ENCODE data around the gene CDH24. TPM values are rescaled to one million over a fixed set of nuclear protein-coding genes. Genes with fewer than 3 reads are reported as not detected.

CDH24 gene
- total and polyA plus RNA-seq, 9 of the 15 experiments (the other 6 are each of a cell fraction or from before 2014, with no cell fraction given) = 0.04 to 16.2 (median 4.9) TPM

- TF ChIP-seq AFF4 (CRISPR knock-in tag; IDR thresholded peaks at IDR 0.05) (no peak), ETS2 (tag; IDR thresholded peaks at IDR 0.05; ENCODE audit: borderline replicate concordance, poor library complexity, severe bottlenecking) (no peak), ZBED1 (IDR thresholded peaks at IDR 0.05) (no peak), ZNF445 (CRISPR knock-in tag; IDR thresholded peaks at IDR 0.05; ENCODE audit: low read depth) (no peak), MECOM (CRISPR knock-in tag; IDR thresholded peaks at IDR 0.05) (no peak), SNIP1 (IDR thresholded peaks at IDR 0.05; ENCODE audit: low read depth) (0 out of 2 replicates have a peak, but pooled peaks have one; percentile 41), MYBL2 (IDR thresholded peaks at IDR 0.05; ENCODE audit: low read depth) (no peak), MYBL2 (CRISPR knock-in tag; IDR thresholded peaks at IDR 0.05; ENCODE audit: borderline replicate concordance) (no peak), CHD1 (IDR thresholded peaks at IDR 0.05; ENCODE audit: low read length) (no peak), GABPA (tag; conservative IDR thresholded peaks at IDR 0.05; ENCODE audit: low read depth) (no peak), RNF2 (IDR thresholded peaks at IDR 0.05) (no peak), MEF2D (tag; conservative IDR thresholded peaks at IDR 0.05; ENCODE audit: low read depth) (no peak), KDM2B (CRISPR knock-in tag; IDR thresholded peaks at IDR 0.05) (peak; percentile 93; the same call in 1 of the 2 replicates), TEAD2 (tag; IDR thresholded peaks at IDR 0.05) (no peak), MXD1 (CRISPR knock-in tag; IDR thresholded peaks at IDR 0.05; ENCODE audit: borderline replicate concordance, poor library complexity, severe bottlenecking) (no peak), HDAC8 (tag; IDR thresholded peaks at IDR 0.05) (no peak), HDGF (IDR thresholded peaks at IDR 0.05) (peak; percentile 87), CREBBP (IDR thresholded peaks at IDR 0.05; ENCODE audit: low read depth, low read length) (no peak), E2F6 (IDR thresholded peaks at IDR 0.05; ENCODE audit: borderline replicate concordance in 1 of 2, extremely low read depth in 1 of 2, insufficient read depth in 1 of 2, insufficient read length in 1 of 2, low read depth in 1 of 2, low read length in 1 of 2, poor library complexity in 1 of 2, severe bottlenecking in 1 of 2) (peak in 1 of 2 experiments; percentile 71), CHD2 (IDR thresholded peaks at IDR 0.05; ENCODE audit: low read depth, low read length) (no peak), CTBP1 (IDR thresholded peaks at IDR 0.05; ENCODE audit: borderline replicate concordance) (no peak), ZNF511 (CRISPR knock-in tag; IDR thresholded peaks at IDR 0.05) (no peak), U2AF2 (optimal IDR thresholded peaks at IDR 0.05; ENCODE audit: low read depth, low read length) (no peak)
Observed at GRCh38 chr14:23056956-23057756, at the start of gene CDH24 (continued).
